MCF 10A (cell line): Measurements from ENCODE around the gene ST3GAL4. TPM values are rescaled to one million over a fixed set of nuclear protein-coding genes. Genes with fewer than 3 reads are reported as not detected.

Experiments
- BruUV-seq: library from RNA; stranded (reverse); fragments of 400-500 nt; replicated peaks from 2 replicates; lab custom pipeline; 2021; lab: Mats Ljungman, UMichigan
- CTCF ChIA-PET: fragments of 300-600 bp; sonication (Branson Sonifier 250); formaldehyde crosslinking; extraction: SDS; loops from one replicate; lab custom pipeline; 2021; ENCODE audit warnings: antibody characterized with exemption, inconsistent platforms; lab: Yijun Ruan, JAX
- POLR2A ChIA-PET: fragments of 300-600, 350-650 bp; sonication (Branson Sonifier 250); formaldehyde crosslinking; extraction: SDS; loops from one replicate; lab custom pipeline; 2020; ENCODE audit warnings: antibody characterized with exemption, inconsistent platforms; lab: Yijun Ruan, JAX
- DNase-seq: peaks from one replicate; pipeline ENCODE4 v3.0.0-alpha.2; 2018; ENCODE audit not compliant: unreplicated experiment
- H3K27ac Mint-ChIP-seq: one replicate; pipeline ENCODE4 v1.8.0; 2022; ENCODE audit warnings: mild to moderate bottlenecking, low read depth, mixed read lengths; ENCODE audit not compliant: unreplicated experiment
- H3K27me3 Mint-ChIP-seq: one replicate; pipeline ENCODE4 v1.8.0; 2022; ENCODE audit warnings: mixed read lengths; ENCODE audit not compliant: insufficient read depth, unreplicated experiment
- H3K36me3 Mint-ChIP-seq: one replicate; pipeline ENCODE4 v1.8.0; 2022; ENCODE audit warnings: mild to moderate bottlenecking, moderate library complexity, mixed read lengths; ENCODE audit not compliant: insufficient read depth, unreplicated experiment
- H3K4me1 Mint-ChIP-seq: one replicate; pipeline ENCODE4 v1.8.0; 2022; ENCODE audit warnings: mixed read lengths; ENCODE audit not compliant: insufficient read depth, unreplicated experiment
- H3K4me3 Mint-ChIP-seq: one replicate; pipeline ENCODE4 v1.8.0; 2022; ENCODE audit warnings: mild to moderate bottlenecking, moderate library complexity, mixed read lengths; ENCODE audit not compliant: unreplicated experiment
- H3K9me3 Mint-ChIP-seq: one replicate; pipeline ENCODE4 v1.8.0; 2022; ENCODE audit warnings: mixed read lengths; ENCODE audit not compliant: unreplicated experiment
- CTCF ChIP-seq: fragments of 200-600 bp; IDR thresholded peaks from one replicate; pipeline ENCODE4 v1.8.0; 2022; ENCODE audit warnings: antibody characterized with exemption, mild to moderate bottlenecking; ENCODE audit not compliant: unreplicated experiment
- intact Hi-C: fragments of 100-400 bp; cut with micrococcal nuclease; formaldehyde crosslinking; loops from 2 replicates; pipeline ENCODE4 v1.14.1; 2022
- total RNA-seq: library from RNA; stranded (reverse); gene quantifications from 2 replicates; pipeline ENCODE4 v1.2.3, GENCODE V29; 2022

The ST3GAL4 gene
- total RNA-seq, 1 experiment from 2014 or later, result 15.3 TPM

- H3K27ac Mint-ChIP-seq, result no peak overlapping the region
- BruUV-seq, result no TSS peak
These were observed 59.1 kb downstream of the ST3GAL4 start for GRCh38 chr11:126414615-126415014.

GRCh38 chr11:126415128-126415527 lies 59.6 kb downstream of the ST3GAL4 start:
- no peak overlapping the region for H3K27ac Mint-ChIP-seq
- no TSS peak for BruUV-seq
- no peak overlapping the region for H3K4me3 Mint-ChIP-seq
- no peaks in the 10 kb centered on the region for H3K4me1 Mint-ChIP-seq
- no peaks in the 10 kb centered on the region for H3K27me3 Mint-ChIP-seq
- CTCF ChIA-PET, result interaction anchor here (0.8 kb wide), 1 partner anchor 16 kb away, joined by 3 read pairs; no protein-coding TSS in a partner anchor
- H3K9me3 Mint-ChIP-seq, result no peaks in the 10 kb centered on the region
- H3K36me3 Mint-ChIP-seq, result peaks cover 21% of the 10 kb centered on the region
- POLR2A ChIA-PET, result no interaction called here
- DNase-seq, result no peak
- intact Hi-C loops, result no loop called here
- no peak for TF ChIP-seq CTCF

More at GRCh38 chr11:126414615-126415014, 59.1 kb downstream of the ST3GAL4 start:
- no peak for DNase-seq
- Mint-ChIP-seq H3K4me1 (no peaks in the 10 kb centered on the region), H3K27me3 (no peaks in the 10 kb centered on the region), H3K9me3 (no peaks in the 10 kb centered on the region), H3K4me3 (no peak overlapping the region), H3K36me3 (peaks cover 26% of the 10 kb centered on the region)
- no peak for TF ChIP-seq CTCF
- ChIA-PET POLR2A (no interaction called here), CTCF (no interaction called here)
- intact Hi-C loops, result no loop called here

GRCh38 chr11:126415669-126416420 lies 60.4 kb downstream of the ST3GAL4 start:
- no peak for TF ChIP-seq CTCF
- CTCF ChIA-PET, result interaction anchor here (0.6 to 3.2 kb wide), 4 partner anchors 16 to 100 kb away, joined by 3 to 13 read pairs (median 4); no protein-coding TSS in a partner anchor
- Mint-ChIP-seq H3K9me3 (no peaks in the 10 kb centered on the region), H3K27me3 (no peaks in the 10 kb centered on the region), H3K36me3 (peaks cover 13% of the 10 kb centered on the region), H3K4me1 (no peaks in the 10 kb centered on the region), H3K4me3 (no peak overlapping the region), H3K27ac (peak overlapping the region; percentile 23)
- intact Hi-C loops, result no loop called here
- POLR2A ChIA-PET, result no interaction called here
- BruUV-seq, result no TSS peak
- DNase-seq, result no peak

GRCh38 chr11:126416542-126417090 lies 61.1 kb downstream of the ST3GAL4 start:
- Mint-ChIP-seq H3K4me3 (no peak overlapping the region), H3K9me3 (no peaks in the 10 kb centered on the region), H3K36me3 (peaks cover 12% of the 10 kb centered on the region), H3K4me1 (no peaks in the 10 kb centered on the region), H3K27ac (peak overlapping the region; percentile 23), H3K27me3 (no peaks in the 10 kb centered on the region)
- POLR2A ChIA-PET, result no interaction called here
- BruUV-seq, result no TSS peak
- CTCF ChIA-PET, result interaction anchor here (2.6 to 3.2 kb wide), 2 partner anchors 24 to 106 kb away, joined by 9 to 13 read pairs; no protein-coding TSS in a partner anchor
- intact Hi-C loops, result no loop called here
- no peak for TF ChIP-seq CTCF
- no peak for DNase-seq
